Renal cortical epithelial cell (primary cell): ENCODE data around the gene NFIA. TPM values are rescaled to one million over a fixed set of nuclear protein-coding genes. Genes with fewer than 3 reads are reported as not detected.
"Not testable (repeated sequence)": the region's sequence is repeated elsewhere in the genome, so short reads cannot be mapped to it uniquely, and the experiment has no call there.

Experiments
- DNase-seq: peaks from one replicate; pipeline ENCODE4 v3.0.0-alpha.2; 2011; ENCODE audit warnings: low read depth
- total RNA-seq: library from RNA; depleted of rRNA; stranded (reverse); fragments of >200 nt; gene quantifications from 2 replicates; pipeline ENCODE4 v1.2.3, GENCODE V29; 2014

Gene NFIA
- total RNA-seq, 1 donor from 2014 or later = 8.2 TPM

DNA sequence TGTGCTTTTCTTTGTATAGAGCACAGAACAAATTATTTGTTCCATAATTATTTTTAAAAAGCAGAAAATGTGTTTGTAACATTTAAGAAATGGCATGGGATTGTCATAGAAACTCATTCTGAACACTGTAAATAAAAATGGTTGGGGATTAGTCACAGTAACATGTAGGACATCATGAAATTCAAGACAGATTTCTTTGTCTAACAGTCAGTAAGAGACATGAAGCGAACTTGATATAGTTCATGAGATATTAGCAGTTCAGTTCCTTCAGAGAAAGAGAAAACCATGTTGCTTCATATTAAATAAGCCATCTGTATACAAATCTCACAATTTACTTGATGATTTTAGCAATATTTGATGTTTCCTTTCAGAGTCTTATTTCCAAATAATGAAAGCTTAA lies 19.7 kb downstream of the NFIA start:
- DNase-seq = no peak

DNA sequence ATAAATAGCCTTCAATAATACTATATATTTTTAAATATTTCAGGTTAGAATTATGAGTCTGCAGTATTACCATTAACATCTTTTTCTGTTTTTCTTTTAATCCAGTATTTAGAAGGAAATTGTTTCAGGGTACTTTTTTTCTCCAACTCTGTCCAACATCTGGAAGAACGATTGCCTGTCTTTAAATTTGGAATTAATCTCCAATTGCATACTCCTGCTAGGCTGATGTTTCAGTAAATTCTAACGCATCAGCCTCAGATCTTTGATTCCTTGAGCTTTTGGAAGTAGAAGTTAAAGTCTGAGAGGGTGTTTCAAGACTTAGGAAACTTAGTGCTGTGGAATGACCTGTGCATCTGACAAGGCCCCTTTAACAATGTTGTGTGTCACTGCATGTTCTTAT lies 20.3 kb downstream of the NFIA start:
- DNase-seq = no peak

DNA sequence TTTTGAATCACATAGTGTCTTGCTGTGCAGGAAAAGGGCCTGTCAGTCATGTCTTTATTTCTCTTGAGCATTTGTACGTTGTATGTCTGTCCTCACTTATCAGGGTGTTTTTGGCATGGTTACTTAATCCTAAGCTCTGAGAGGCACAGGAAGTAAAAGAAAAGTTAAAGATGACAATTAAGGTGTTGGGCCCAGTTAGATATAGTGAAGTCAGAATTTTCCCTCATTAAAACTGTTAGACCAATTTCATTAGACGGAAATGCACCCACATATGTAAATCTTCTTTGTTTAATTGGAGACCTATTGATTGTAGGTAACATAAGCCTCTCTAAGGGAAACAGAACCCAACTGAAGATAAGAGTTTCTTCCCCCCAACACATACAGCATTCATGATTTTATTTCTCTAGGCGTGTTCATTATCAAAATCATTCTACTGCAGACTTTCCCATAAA lies 21.9 kb downstream of the NFIA start:
- no peak for DNase-seq

DNA sequence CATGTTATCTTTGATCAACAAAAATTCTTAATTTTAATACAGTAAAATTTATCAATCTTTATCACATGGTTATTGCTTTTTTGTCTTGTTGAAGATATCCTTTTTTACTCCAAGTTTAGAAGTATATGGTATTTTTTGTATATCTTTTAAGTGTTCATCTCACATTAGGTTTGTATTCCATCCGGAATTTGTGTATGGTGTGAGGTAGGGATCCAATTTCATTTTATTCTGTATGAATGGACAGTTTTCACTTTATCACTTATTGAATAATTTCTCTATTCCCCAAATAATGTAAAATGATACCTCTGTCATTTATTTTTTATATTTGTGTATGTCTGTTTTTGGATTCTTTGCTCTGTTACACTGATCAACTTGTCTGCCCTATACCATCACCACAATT lies 25.3 kb downstream of the NFIA start:
- no peak for DNase-seq

DNA sequence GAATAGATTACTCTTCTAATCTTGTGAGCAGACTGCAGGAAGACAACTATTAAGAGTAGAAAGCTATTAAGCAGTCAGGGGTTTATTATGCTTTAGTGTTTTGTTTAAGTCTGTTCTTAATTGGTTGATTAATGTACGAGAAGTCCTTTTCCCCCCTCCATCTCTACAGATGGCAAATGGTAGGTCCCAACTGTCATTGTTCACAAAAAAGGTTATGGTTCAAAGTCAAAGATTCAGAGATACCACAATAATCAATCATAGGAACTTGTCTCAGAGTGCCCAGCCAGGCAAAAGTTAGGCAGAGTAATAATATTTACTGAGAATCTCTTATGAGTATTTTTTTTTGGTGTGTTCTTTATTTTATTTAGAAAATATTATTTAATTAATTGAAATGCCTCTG lies 26.8 kb downstream of the NFIA start:
- DNase-seq = no peak

DNA sequence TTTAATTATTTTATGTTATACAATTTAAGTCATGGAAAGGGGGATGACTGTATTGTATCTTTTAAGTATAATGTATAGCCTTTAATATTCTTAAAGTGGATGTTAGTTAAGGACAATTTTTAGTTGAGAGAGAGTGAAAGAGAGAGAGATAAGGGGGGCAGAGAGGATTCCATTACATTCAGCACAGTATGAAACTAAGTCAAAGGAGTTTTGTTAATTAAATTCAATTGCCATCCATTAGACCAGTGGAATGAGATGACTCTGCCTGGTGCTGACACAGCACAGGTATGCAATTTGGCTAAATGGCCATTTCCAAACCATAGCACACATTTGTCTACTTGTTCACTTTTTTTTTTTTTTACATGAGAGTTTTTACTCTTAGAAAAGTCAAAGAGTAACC lies 27.5 kb downstream of the NFIA start:
- DNase-seq = no peak

DNA sequence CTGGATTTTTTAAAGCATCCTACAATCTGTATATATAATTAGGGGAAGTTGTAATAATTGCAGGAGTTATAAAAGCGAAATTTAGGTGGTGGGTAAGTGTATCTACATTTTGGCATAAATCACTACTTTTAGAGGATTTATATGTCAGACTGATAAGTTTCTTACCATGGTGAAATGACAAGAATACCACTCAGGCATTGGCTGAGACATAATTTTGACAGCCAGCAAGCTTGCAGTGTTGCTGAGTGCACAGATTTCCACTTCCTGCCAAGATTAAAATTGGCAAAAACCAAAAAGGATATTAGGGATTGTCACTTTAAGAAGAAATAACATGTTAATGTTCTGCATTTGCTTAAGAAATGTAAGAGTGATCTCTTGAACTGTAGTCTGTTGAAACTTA lies 28.2 kb downstream of the NFIA start:
- DNase-seq = no peak

DNA sequence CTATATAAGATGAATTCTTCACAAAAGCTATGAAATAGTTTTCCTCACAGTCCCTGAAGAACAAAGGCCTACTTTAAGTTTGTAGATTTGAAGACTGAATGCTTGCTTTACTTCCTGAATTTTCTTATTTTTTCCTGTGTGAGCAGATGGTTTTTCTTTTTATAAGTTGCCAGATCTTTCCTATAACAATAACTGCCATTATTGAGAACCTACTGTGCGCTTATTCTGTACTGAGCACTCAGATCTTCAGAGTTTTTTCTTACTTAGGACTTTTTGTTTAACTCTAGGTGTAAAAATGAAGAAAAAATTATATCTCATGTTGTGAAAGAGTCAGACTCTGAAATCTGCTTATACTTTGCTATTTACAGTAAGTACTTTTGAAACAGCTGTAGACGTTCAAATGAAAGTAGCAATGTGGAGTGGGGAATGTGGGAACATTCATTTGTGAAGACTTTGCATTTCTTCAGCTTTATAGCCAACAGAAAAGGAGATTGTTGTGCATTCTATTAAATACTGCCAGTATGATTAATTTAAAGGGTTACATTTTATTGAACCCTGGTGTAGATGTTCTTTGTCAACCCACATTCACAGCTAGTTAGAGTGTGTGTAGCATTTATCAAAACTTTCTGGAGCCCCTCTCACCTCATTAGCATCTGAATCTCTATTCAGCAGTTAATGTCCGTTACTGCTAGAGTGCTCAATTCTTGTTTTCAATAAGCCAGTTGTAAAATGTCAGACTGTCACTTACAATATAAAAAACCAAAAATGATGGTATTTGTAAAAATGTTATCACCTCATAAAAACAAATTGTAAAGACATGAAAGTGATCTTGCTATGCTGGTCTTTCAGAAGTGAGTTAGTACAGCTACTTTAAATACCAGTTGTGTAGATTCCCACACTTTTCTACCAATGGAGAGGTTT lies 29.0 kb downstream of the NFIA start:
- no peak for DNase-seq

DNA sequence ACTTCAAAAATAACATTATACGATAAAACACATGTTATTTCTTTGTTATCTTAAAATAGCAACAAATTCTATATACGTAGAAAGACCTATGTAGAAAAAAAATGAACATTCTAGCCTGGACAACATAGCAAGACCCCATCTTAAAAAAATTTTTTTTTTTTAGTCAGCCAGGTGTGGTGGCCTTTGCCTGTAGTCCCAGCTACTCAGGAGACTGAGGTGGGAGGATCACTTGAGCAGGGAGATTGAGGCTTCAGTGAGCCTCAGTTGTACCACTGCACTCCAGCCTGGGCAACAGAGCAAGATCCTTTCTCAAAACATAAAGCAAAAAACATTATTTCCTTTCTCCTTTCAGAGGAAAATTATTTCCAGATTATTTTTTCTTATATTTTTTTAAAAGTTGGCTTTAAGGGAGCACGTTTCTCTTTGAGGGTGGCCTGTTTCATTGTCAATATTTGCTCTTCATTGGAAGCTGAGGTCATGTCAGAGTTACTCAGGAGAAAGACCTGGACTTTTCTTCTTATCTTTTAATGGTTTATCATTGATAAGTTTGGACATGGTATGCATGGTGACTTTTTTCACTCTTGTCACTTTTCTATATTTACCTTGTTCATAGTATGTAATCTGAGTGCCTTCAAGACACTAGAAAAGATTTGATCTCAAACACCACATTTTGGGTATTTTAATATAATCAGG lies 32.0 kb downstream of the NFIA start:
- DNase-seq = no peak

DNA sequence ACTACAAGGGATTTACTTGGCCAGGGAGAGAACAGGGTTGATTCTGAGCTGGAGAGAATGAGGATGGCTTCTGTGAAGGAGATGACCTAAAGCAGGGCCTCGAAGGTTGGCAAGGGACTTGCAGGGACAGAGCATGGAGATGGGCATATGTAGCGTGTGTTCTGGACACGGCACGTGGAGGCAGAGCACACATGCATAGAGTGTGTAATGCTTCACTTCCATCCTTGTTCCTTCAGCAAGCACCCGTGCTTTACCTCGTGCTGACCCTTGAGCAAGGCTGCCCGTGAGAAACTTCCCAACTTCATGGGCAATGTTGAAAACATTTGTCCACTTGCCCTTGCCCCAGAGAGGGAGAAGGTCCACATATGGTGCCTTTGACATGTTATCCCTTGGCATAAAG lies 33.1 kb downstream of the NFIA start:
- DNase-seq = no peak

DNA sequence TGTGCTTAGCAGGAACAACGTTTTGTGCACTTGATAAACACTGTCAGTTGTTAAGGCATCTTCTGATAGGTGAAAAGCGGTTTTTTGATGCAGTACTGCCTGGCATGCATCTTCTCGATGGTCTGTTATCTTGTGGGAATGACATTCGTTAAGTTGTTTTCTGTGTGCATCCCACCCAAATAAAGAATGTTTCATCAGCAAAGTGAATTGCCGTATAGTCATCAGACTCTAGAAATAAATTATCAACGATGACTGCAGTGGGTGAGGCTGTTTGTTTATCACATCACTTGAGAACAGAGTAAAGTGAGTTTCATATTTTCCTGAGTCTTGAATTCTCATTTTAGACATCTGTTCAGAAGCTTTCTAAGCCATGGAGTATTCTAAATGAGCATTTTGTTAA lies 34.1 kb downstream of the NFIA start:
- DNase-seq = no peak

DNA sequence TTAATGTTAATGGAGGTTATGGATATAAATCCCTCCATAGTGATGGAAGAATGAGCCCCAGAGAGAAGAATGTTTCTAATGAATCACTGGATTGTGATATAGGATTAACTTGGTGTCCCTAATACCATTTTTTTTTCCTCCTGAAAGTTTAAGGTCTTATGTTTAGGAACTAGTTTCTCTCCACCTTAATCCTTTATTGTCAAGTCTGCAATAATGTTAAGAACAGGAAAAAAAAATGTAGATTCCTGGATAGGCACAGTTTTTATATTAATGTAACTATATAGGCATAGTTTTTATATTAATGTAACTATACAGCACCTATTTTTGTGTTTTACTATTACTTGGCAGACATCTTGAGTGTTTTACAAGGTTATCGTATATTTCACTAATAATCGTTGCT lies 34.9 kb downstream of the NFIA start:
- no peak for DNase-seq

DNA sequence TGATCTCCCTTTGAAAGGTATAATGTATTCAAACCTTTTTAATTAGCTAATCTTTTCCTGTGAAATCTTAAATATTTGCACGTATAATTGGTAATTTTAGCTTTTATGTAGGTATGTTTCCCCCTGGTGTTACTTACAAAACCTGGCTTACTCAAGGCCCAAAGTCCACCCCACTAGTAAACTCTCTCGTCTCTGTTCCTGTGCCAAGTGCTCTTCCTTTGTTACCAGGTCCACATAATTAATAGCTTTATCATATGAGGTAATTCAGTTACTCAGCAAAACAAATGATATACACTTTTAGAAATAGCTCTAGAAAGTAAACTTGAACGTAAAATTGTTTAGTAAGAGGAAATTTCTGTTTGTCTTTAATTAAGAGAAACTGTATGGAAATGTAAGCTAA lies 36.7 kb downstream of the NFIA start:
- DNase-seq = peak; percentile 58

DNA sequence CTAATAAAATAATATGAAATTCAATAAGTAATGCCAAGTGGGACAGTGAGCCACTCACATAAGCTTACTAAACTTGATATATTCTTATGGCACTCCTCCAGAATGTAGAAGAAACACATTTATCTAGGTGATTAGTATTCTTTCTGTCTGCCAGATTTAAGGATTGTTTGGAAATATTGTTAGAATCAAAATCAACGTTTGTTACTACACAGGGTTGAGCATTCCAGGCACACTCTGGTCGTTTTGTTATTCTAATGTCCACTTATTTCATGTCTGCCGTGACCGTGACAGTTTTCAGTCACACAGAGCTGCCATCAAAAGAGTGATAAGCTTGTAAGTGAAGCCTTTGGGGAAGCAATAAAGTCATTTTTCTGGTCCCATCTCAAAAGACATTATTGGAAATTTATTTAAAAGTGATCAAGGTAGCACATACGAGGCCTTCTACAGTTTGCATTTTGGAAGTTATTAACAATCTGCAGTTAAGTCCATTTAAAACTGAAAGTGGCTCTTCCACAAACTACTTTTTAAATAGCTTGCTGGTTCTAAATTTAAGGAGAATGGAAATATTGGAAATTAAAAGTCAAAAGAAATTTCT lies 38.0 kb downstream of the NFIA start:
- DNase-seq = no peak

DNA sequence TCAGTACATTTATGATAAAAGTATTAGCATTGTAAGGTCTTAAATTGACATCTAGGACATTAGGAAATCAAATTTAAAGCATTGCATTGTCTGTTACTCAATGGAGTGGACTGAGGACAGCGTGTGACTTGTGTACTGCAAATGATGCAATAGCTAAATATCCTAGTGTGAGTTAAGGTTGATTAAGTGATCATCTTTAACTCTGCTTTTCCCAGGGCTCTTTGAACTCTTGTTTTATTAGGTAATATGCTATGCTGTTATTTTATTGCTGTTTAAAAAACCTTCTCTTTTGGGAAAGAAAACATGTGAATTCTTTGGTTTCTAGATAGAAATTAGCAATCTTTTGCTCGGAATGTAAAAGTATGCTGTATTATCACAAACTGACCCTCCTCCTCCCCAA lies 38.6 kb downstream of the NFIA start:
- peak; percentile 84 for DNase-seq

DNA sequence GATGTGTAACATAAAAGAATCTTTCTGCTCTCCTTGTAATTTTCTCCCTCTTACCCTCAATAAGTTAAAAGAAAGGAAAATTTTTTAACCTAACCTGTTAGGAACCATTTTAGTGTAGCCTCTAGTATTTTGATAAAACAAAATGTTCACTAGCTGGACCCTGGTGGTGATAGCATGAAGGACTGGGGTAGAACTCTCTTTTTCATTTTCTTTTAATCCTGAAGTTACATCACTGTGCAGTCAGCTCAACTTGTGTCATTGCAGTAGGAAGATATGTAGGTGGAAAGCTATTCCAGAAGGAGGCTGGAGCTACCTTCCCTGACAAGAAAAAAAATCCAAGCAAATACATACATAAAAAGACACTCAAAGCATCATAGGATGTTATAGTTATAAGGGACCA lies 39.3 kb downstream of the NFIA start:
- DNase-seq = no peak

DNA sequence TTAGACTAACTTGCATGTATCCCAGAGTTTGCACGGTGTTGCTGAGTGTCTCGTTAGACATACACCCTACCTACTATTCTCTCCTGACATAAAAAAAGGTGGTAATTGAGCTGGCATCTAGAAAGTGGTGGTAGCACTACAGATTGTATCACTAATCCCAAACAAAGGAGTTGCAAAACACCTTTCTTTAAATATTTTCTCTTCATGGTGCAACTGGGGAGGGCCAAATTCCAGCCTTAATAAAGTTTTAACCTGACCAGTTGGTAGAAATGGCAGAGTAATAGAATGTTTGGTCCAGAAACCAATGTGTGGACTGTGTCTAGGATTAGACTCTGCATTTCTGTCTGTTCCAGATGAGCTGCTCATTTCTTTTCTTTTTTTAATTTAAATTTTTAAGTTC lies 40.0 kb downstream of the NFIA start:
- no peak for DNase-seq

DNA sequence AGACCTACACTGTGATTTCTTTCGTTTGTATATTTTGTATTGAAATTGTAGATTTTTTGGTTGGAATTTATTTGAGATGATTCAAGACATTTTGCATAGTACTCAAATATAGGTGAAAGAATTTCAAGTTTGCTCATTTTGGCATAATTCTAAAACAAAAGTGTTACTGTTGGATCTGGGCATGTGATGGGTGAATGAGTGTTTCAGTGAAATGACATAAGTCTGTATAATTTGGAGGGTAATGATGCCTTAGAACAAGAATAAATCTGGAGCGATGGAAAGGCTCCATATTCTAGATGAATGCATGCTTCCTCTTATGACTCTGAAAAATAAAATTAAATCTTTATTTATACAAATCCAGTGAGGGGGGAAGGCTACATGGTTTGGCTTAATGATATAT lies 41.0 kb downstream of the NFIA start:
- DNase-seq = no peak

DNA sequence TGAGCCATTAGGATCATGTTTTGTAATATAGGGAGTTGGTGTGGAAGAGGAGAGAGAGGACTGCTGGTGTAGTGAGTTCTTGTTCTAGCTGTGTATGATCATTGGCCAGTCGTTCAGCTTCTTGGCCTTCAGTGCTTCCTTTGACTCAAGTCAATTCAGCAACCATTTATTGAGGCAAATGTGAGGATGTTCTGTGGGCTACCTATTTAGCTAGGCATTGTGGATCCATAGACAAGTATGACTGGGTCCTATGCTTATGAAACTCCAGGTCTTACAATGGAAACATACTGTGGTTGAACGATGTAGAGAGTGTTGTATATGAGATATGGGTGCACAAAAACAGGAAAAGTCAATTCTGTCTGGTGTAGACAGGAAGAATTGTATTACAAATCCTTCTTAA lies 41.7 kb downstream of the NFIA start:
- DNase-seq = no peak

DNA sequence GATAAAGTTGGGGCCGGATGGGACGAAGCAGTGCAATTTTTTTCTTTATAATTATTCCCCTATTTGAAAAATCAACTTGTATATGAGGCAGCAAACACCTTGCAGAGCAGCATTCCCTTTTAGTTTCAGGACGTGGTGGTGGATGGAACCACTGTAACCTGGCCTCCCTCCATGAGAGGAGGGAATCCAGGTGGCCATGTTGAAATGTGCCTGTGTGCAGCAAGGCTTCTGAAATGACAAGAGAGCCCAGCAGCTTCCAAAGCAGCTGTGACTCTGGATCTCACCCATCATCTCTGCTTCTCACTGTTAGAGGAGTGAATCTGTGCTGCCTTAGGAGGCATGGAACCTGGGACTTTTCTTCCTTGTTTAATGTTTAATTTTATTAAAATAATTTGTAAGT lies 42.3 kb downstream of the NFIA start:
- DNase-seq = no peak

DNA sequence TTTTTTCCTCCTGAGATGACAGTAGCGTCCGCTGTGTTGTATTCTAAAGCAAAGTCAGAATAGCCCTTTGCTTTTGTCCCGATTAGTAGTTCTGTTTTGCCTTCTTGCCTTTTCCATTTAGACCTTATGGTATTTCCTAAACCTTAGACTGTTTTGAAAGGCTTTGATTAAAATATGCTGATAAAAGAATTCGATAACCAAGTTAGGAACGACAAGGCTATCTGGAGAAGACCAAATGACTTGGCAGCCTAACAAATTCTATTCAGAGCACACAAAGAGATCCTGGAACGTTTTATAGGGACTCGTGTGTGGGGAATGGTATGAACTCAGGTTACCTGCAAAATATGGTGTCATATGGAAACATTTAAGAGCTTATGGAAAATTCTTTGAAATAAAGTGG lies 42.9 kb downstream of the NFIA start:
- no peak for DNase-seq

DNA sequence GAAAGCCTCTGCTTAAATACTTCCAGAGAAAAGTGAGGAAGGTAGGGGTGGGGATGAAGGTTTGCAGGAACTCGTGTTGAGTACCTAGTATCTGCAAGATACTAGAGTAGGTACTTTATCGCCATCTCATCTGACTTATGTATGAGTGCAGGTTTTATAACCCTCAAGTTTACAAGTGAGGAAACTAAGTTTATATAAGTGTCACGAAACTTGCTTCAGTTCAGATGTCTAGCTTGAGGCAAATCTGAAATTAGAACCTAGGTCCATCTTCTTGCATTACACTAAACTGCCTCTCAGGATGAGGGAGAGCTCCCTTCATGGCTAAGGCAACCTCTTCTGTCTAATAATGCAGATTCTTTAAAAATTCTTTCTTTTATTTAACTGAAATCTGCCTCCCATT lies 43.5 kb downstream of the NFIA start:
- DNase-seq = no peak

DNA sequence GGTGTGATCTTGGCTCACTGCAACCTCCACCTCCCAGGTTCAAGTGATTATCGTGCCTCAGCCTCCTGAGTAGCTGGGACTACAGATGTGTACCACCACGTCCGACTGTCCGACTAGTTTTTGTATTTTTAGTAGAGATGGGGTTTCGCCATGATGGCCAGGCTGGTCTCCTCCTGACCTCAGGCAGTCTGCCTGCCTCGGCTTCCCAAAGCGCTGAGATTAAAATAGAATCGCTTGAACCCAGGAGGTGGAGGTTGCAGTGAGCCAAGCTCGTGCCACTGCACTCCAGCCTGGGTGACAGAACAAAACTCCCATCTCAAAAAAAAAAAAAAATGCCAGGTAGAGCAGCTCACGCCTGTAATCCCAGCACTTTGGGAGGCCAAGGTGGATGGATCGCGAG lies 44.5 kb downstream of the NFIA start:
- not testable (repeated sequence) for DNase-seq
